ENCODE data around the gene CDH13.
A peak's percentile ranks its signal among the peaks of the same experiment; 100 is the strongest.

Gene CDH13

GRCh38 chr16:83826146-83826913 lies 1199.6 kb downstream of the CDH13 start:
- peak; percentile 92 for TF ChIP-seq CTCF (IDR thresholded peaks at IDR 0.05; ENCODE audit: low read depth, low read length)
- in situ Hi-C loops (cut with HindIII; ENCODE audit: low sequenced_read_pairs): no loop called here
- no peak overlapping the region for H3K4me3 ChIP-seq (ENCODE audit: low read depth, low read length)
- DNase-seq (ENCODE audit: low read depth, low spot score): peak; percentile 72

GRCh38 chr16:83830091-83830768 lies 1203.5 kb downstream of the CDH13 start:
- in situ Hi-C loops (cut with HindIII; ENCODE audit: low sequenced_read_pairs): no loop called here
- no peak for DNase-seq (ENCODE audit: low read depth, low spot score)
- no peak overlapping the region for H3K4me3 ChIP-seq (ENCODE audit: low read depth, low read length)
- no peak for TF ChIP-seq CTCF (IDR thresholded peaks at IDR 0.05; ENCODE audit: low read depth, low read length)

GRCh38 chr16:83830769-83831455 lies 1204.1 kb downstream of the CDH13 start:
- in situ Hi-C loops (cut with HindIII; ENCODE audit: low sequenced_read_pairs): no loop called here
- DNase-seq (ENCODE audit: low read depth, low spot score): no peak
- TF ChIP-seq CTCF (IDR thresholded peaks at IDR 0.05; ENCODE audit: low read depth, low read length): no peak
- H3K4me3 ChIP-seq (ENCODE audit: low read depth, low read length): no peak overlapping the region

GRCh38 chr16:83831456-83831987 lies 1204.8 kb downstream of the CDH13 start:
- no peak overlapping the region for H3K4me3 ChIP-seq (ENCODE audit: low read depth, low read length)
- no peak for TF ChIP-seq CTCF (IDR thresholded peaks at IDR 0.05; ENCODE audit: low read depth, low read length)
- no peak for DNase-seq (ENCODE audit: low read depth, low spot score)
- in situ Hi-C loops (cut with HindIII; ENCODE audit: low sequenced_read_pairs): no loop called here

- H3K4me3 ChIP-seq (ENCODE audit: low read depth, low read length): no peak overlapping the region
- no peak for TF ChIP-seq CTCF (IDR thresholded peaks at IDR 0.05; ENCODE audit: low read depth, low read length)
- in situ Hi-C loops (cut with HindIII; ENCODE audit: low sequenced_read_pairs): no loop called here
- no peak for DNase-seq (ENCODE audit: low read depth, low spot score)
Measured at GRCh38 chr16:83833921-83834320, 1207.2 kb downstream of the CDH13 start.

Data from astrocyte of the spinal cord (primary cell).